Measurements from ENCODE around the gene CCDC88B. TPM values are rescaled to one million over a fixed set of nuclear protein-coding genes. Genes with fewer than 3 reads are reported as not detected.

CCDC88B gene
- total RNA-seq, 1 experiment from 2014 or later = 9.6 TPM

DNA sequence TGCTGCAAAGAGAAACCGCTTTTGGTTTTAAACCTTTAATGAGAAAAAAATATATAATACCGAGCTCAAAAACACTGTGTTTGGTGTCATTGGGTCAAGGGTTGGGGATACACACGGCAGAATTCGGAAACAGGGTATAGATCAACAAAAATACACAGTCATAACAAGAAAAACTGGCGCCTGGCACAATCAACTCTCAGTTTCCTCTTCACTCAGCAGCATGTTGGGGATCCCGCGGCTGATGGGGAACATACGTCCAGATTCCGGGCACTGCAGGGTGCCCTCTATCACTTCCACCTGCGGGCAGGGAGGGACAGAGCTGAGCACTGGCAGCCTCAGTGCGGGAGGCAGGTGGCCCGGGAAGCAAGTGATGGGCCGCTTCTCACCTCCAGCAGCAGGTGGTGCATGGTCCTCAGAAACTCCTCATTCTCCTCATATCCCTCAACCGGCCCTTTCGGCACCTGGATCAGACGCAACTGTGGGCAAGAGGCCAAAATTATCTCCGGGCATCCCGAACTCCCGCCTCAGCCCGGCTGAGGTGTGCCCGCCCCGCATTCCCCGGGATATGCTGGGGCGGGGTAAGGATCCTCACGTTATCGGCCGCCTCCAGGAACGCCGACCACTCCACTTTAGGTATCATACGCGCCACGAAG lies 23.2 kb upstream of the CCDC88B start:
- Histone ChIP-seq H3K36me3 (ENCODE audit: low read depth) (peaks cover 7% of the 10 kb centered on the region; the same call in 1 of the 2 replicates), H3K27ac (peak overlapping the region; percentile 87), H4K20me1 (ENCODE audit: insufficient read depth) (peaks cover 5% of the 10 kb centered on the region; the same call in 1 of the 2 replicates), H3K9me2 (ENCODE audit: insufficient read depth) (no peaks in the 10 kb centered on the region), H3K9me3 (ENCODE audit: insufficient read depth, low read depth) (no peaks in the 10 kb centered on the region), H3K4me3 (peak overlapping the region; percentile 69), H3K79me2 (ENCODE audit: low read depth) (peaks cover 59% of the 10 kb centered on the region), H3K4me2 (peak overlapping the region; percentile 79), H3K27me3 (ENCODE audit: insufficient read depth, low read depth) (no peaks in the 10 kb centered on the region), H3K4me1 (replicated peaks; ENCODE audit: insufficient read depth) (peaks cover 43% of the 10 kb centered on the region), H2AFZ (peak overlapping the region; percentile 71), H3F3A (ENCODE audit: insufficient read depth, low read depth) (peaks cover 72% of the 10 kb centered on the region)
- TF ChIP-seq, protein P1, sequence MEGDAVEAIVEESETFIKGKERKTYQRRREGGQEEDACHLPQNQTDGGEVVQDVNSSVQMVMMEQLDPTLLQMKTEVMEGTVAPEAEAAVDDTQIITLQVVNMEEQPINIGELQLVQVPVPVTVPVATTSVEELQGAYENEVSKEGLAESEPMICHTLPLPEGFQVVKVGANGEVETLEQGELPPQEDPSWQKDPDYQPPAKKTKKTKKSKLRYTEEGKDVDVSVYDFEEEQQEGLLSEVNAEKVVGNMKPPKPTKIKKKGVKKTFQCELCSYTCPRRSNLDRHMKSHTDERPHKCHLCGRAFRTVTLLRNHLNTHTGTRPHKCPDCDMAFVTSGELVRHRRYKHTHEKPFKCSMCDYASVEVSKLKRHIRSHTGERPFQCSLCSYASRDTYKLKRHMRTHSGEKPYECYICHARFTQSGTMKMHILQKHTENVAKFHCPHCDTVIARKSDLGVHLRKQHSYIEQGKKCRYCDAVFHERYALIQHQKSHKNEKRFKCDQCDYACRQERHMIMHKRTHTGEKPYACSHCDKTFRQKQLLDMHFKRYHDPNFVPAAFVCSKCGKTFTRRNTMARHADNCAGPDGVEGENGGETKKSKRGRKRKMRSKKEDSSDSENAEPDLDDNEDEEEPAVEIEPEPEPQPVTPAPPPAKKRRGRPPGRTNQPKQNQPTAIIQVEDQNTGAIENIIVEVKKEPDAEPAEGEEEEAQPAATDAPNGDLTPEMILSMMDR (conservative IDR thresholded peaks at IDR 0.05) = peak; percentile 58
- no peak for TF ChIP-seq EZH2 (IDR thresholded peaks at IDR 0.05; ENCODE audit: low read depth)
- DNase-seq = peak; percentile 70 to 78
- TSS peak; percentile 99 for BruUV-seq (replicated peaks)
- intact Hi-C loops (cut with micrococcal nuclease; ENCODE audit: unreplicated experiment) = loop anchor here (1.0 to 2.0 kb wide), 3 partner anchors 16 to 76 kb away; partner anchors contain the start of gene FKBP2
- CTCF ChIA-PET = interaction anchor here (0.5 to 2.7 kb wide), 11 partner anchors 16 to 820 kb away, joined by 3 to 87 read pairs (median 10); no protein-coding TSS in a partner anchor
- POLR2A ChIA-PET (ENCODE audit: unreplicated experiment) = interaction anchor here (0.6 to 2.0 kb wide), 8 partner anchors 15 to 80 kb away, joined by 3 to 38 read pairs (median 6); no protein-coding TSS in a partner anchor

DNA sequence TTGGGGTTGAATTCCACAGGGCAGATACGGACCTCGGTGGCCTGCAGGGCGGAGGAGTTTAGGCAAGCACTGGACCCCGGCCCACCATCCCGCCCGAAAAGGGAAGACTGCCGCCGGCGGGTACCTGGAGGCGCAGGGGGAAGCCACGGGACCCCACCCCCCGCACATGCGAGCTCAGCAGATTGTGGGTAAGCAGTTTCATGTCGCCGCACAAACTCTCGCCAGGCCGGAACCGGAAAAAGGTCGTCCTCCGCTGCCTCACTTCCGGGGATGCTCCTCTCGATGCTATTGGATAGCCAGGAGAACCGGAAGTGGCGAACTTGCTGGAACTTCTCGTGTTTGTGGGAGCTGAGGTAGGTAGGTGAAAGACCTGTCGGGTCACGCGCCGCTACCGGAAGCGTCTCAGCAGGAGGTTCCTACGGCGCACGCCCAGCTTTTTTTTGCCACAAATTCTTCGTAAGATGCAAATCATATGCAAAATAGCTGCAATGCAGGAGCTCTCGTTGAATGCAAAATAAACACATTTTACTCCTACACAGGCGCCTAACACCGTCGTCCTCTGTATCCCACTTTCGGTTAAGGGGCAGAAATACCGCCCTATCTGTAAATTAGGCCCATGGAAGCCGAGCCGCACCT lies 22.6 kb upstream of the CCDC88B start, which contains the start of gene TRMT112:
TSS of gene TRMT112 (minus strand) at position 235 of the 636 bp plus-strand sequence. CDS start at position 202, 33 bp downstream.
- H3K4me3 ChIP-seq = peak within 1 kb of the TSS; percentile 69
- no peaks in the 10 kb centered on the region for H3K9me3 ChIP-seq (ENCODE audit: insufficient read depth, low read depth)
- CTCF ChIA-PET = interaction anchor here (0.5 to 2.7 kb wide), 20 partner anchors 12 to 821 kb away, joined by 3 to 87 read pairs (median 6); partner anchors contain the start of gene ESRRA
- peaks cover 5% of the 10 kb centered on the region; the same call in 1 of the 2 replicates for H4K20me1 ChIP-seq (ENCODE audit: insufficient read depth)
- H3F3A ChIP-seq (ENCODE audit: insufficient read depth, low read depth) = peaks cover 72% of the 10 kb centered on the region
- H3K27me3 ChIP-seq (ENCODE audit: insufficient read depth, low read depth) = no peaks in the 10 kb centered on the region
- H3K79me2 ChIP-seq (ENCODE audit: low read depth) = peaks cover 56% of the 10 kb centered on the region
- POLR2A ChIA-PET (ENCODE audit: unreplicated experiment) = interaction anchor here (0.6 to 2.0 kb wide), 14 partner anchors 12 to 1652 kb away, joined by 3 to 38 read pairs (median 5); partner anchors contain the start of genes C11orf98, CSKMT, ESRRA and FKBP2
- TF ChIP-seq EZH2 (IDR thresholded peaks at IDR 0.05; ENCODE audit: low read depth) = no peak
- TF ChIP-seq, protein P1 (conservative IDR thresholded peaks at IDR 0.05) = no peak
- BruUV-seq (replicated peaks) = no TSS peak
- intact Hi-C loops (cut with micrococcal nuclease; ENCODE audit: unreplicated experiment) = loop anchor here (1.0 to 2.0 kb wide), 3 partner anchors 15 to 77 kb away; partner anchors contain the start of gene FKBP2
- H3K9me2 ChIP-seq (ENCODE audit: insufficient read depth) = no peaks in the 10 kb centered on the region
- peak; percentile 97 to 99 for DNase-seq
- H3K27ac ChIP-seq = peak within 1 kb of the TSS; percentile 87
- H3K4me1 ChIP-seq (replicated peaks; ENCODE audit: insufficient read depth) = peaks cover 47% of the 10 kb centered on the region
- peak within 1 kb of the TSS; percentile 71 for H2AFZ ChIP-seq
- H3K36me3 ChIP-seq (ENCODE audit: low read depth) = peaks cover 7% of the 10 kb centered on the region; the same call in 1 of the 2 replicates
- peak within 1 kb of the TSS; percentile 79 for H3K4me2 ChIP-seq
